HT1080 (cell line): ENCODE measurements around the gene CFAP77. TPM values are rescaled to one million over a fixed set of nuclear protein-coding genes. Genes with fewer than 3 reads are reported as not detected.

Experiments
- DNase-seq: peaks from one replicate; pipeline ENCODE4 v3.0.0-alpha.2; 2015; ENCODE audit warnings: low read depth
- total RNA-seq: library from RNA; depleted of rRNA; stranded (reverse); fragments of >200 nt; shearing (Covaris generic); gene quantifications from 2 replicates; pipeline ENCODE4 v1.2.3, GENCODE V29; 2014

The CFAP77 gene
- total RNA-seq, 1 experiment from 2014 or later: not detected

GRCh38 chr9:132516301-132516700 lies 106.3 kb downstream of the CFAP77 start:
- no peak for DNase-seq

GRCh38 chr9:132516911-132517310 lies 106.9 kb downstream of the CFAP77 start:
- no peak for DNase-seq

GRCh38 chr9:132517815-132518550 lies 108.0 kb downstream of the CFAP77 start:
- DNase-seq: no peak

DNA sequence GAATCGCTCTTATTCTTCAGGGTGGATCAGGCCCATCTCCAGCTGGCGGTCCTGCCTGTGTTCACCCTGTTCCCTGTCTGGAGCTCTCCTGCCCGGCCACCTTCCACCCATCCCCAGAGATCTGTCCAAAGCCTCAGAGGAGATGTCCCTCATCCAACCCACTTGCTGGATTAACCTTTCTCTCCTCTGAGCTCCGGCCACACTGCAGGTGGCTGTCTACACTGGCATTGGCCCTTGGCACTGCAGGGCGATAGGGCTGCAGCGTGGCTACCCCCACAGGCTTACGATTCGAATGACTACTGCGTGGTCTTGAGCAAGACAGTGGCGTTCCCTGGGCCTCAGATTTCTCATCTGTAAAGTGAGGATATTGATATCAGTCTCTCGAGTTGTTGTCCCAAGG lies 108.6 kb downstream of the CFAP77 start:
- DNase-seq: no peak

DNA sequence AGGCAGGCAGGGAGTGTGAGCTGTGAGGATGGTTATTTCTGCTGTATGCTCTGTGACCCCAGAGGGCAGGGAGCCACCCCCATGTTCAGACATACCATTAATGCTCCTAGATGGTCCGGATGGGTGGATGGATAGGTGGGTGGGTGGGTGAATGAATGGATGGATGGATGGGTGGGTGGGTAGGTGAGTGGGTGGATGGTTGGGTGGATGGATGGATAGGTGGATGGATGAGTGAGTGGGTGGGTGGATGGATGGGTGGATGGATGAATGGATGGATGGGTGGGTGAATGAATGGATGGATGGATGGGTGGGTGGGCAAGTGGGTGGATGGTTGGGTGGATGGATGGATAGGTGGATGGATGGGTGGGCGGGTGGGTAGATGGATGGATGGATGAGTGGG lies 109.0 kb downstream of the CFAP77 start:
- no peak for DNase-seq

DNA sequence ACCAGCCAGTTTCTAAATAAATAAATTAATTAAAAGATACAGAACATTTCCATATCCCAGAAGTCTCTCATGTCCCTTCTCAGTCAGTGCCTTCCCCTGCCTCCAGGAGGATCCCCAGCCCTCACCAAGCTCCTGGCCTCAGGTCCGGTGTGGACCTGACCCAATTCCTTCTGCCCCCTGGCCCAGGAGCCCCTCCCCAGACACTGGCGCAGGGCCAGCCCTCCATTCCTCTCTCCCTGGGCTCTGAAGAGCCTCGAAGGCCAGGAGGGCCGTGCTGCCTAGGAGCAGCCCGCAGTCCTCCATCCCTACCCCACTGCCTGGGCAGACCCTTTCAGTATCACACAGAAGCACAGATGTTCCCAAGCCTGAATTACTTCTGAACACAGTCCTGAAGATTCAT lies 110.6 kb downstream of the CFAP77 start:
- no peak for DNase-seq

DNA sequence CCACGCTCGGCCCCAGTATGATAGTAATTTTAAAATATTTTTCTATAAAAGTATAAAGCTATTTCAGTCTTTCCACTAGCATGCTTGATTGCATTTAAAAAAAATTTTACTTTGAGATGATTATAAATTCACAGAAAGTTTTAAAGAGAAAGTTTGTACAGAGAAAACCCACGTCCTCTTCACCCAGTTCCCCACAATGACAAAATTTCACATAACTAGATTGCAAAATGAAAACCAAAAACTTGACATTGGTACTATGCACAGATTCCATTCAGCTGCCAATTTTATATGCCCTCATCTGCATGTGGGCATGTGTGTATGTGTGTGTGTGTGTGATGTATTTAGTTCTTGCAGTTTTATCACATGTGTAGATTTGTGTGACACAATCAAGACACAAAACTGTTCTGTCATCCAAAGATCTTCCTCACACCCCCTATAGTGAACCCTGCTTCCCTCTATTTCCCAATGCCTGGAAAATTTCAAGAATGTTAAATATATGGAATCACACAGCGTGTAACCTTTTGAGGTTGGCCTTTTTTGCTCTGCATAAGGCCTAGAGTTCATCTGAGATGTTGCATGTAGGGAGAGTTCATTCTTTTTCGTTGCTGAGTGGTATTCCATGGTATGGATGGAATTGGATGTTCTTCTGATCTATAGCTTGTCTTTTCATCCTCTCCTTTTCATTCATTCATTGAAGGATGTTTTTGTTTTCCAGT lies 115.5 kb downstream of the CFAP77 start:
- DNase-seq: no peak

GRCh38 chr9:132531195-132531594 lies 121.2 kb downstream of the CFAP77 start:
- DNase-seq: no peak

DNA sequence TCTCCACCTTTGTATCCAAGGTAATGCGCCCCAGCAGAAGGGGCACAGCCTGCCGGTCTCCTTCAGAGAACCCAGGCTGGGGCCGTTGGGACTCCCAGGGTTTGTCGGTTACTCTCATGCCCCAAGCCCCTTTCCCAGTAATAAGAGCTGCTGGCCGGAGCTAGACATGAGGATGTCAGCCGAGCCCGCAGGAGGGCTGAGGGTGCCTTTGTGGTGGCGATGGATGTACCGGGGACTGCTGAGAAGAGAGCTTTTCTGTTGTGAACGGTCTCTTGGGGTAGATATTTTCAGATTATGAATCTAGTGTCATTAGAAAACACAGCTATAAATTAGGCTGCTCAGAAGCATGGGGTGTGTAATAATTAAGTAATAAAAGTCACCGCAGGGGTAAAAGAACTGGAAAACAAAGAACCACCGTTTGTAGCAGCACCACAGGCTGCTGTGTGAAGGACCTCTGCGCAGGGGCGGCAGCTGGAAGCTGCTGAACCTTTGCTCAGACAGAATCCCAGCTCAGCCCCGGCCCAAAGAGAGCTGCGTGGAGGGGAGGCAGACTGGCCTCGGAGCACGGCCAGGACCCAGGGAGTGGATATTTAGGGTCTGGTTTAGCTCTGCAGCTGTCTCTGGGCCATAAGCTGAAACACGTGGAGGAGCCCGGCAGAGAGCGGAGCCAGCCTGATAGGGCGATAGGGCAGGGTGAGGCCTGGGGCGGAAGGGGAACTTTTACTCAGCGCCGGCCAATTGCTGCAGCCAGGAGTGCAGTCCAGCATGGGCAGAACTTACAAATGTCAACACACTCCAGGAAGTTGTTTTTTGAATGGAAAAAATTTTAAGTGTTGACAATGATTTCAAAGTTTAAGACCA lies 121.9 kb downstream of the CFAP77 start:
- no peak for DNase-seq

DNA sequence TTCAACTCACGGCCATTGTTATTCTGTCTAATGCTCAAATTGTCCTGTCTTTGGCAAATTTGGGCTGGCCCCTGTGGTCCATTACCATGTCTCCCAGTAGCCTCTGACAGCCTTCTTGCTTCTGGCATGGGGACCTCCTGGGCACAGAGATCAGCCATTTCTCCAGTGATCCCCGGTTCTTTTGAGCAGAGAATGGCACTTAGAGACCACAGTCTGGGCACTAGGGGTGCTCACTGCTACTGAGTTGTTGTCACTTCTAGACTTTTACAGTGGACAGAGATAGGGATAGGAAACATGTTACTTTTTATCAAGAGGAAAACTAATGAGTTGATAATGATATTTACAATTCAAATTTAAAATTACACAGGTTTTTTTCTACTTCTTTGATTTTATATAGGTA lies 124.8 kb downstream of the CFAP77 start:
- DNase-seq: no peak

GRCh38 chr9:132536124-132536523 lies 126.1 kb downstream of the CFAP77 start:
- DNase-seq: no peak

- no peak for DNase-seq
Observed at GRCh38 chr9:132537352-132537751, 127.3 kb downstream of the CFAP77 start.

- DNase-seq: no peak
Observed at GRCh38 chr9:132538071-132538470, 128.1 kb downstream of the CFAP77 start.

- no peak for DNase-seq
Observed at GRCh38 chr9:132539096-132539495, 129.1 kb downstream of the CFAP77 start.

GRCh38 chr9:132541051-132541450 lies 131.0 kb downstream of the CFAP77 start:
- no peak for DNase-seq

DNA sequence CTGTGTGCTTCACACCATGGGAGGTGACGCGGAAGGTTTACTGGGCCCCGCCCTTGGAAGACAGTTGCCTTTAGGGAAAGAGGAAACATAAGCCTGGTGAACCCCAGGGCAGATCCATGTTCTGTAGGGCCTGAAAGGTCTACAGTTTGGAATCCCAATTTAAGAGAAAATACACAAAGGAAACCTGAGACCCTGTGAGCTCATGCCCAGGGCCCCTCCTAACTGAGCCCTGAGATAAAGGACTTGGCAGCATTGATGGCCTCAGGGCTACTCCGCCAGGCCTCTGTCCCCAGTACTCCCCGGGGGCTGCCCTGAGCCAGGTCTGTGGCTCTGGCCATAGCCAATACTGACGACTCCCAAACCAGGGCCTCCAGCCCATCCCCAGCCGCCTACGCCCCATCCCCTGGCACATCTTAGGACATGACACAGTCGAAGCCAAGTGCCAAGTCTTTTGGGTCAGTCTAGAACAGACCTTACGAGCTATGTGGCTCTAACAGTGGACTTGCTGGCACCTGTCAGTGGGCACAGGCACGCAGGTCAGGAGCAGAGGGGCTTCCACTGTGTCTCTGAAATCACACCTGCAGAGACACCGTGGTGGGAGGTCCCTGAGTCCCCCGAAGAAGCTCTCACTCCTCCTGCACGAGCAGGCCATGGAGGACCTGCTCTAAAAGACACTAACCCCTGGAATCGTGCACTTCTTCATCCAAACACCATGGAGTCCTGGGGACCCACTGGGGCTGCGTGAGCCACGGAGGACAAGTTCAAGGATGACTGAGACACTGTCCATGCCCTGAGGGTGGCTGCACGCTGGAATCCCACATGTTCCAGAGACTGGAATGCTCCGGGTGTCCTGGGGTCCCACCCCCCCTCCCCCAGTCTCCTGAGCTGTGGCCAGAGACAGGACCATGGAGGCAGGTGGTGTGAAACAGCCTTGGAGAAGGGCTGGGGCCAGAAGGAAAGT lies 132.1 kb downstream of the CFAP77 start:
- DNase-seq: no peak

DNA sequence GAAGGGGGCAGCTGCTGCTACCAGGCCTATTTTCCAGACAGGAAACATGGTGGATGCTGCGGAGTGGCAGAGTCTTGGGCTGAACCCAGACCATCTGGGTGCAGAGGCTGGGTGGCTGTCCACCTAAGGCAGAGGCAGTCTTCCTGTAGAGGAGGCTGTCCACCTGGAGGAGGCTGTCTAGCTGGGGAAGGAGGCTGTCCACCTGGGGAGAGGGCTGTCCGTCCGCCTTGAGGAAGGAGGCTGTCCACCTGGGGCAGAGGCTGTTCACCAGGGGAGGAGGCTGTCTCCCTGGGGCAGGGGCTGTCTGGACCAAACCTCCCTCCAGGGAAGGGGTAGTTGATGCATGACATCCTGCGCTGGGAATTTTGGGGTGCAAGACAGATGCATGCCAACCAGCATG lies 133.2 kb downstream of the CFAP77 start:
- no peak for DNase-seq

- DNase-seq: no peak
Observed at GRCh38 chr9:132543960-132544359, 133.9 kb downstream of the CFAP77 start.

GRCh38 chr9:132545578-132545977 lies 135.6 kb downstream of the CFAP77 start:
- no peak for DNase-seq

DNA sequence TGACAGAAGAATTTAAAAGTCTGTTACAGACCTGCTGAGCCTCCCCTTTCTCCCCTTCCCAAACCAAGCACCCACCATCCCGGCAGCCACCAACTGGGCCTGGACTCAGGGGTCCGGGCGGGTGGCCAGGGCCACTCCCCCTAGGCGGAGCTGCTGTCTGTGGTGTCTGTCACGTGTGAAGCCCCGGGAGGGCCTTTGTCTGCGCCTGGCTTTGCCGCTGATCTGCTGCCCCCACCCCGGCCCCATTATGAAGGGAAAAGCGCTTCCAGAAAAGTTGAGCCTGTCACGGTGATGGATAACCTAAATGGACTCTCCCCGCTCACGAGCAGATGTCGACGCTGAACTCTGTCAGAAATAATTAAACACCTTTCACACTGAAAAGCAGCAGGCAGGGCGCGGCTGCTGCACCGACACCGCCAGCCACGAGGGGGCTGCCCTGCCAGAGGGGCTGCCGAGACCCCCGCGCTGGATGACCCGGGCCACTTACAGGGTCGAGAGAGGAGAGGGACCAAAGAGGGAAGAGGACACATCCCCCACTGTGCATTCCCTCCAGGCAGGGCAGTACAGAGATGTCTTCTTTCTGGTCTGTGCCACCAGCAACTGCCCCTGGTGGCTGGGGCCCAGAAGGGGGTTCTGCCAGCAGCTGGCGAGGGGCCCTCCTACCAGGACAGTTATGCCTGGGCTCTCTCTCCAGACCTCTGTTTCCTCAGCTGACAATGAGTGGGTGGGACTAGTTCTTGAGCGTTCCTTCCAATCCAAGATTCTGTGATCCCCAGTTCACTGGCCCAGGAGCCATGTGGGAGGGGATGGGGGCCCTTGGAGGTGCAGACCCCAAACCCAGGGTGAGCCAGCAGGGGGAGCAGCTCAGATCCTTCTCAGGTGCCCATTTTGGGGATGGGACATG lies 136.4 kb downstream of the CFAP77 start:
- DNase-seq: no peak
